Measurements from ENCODE around the gene FAM193A.

DNA sequence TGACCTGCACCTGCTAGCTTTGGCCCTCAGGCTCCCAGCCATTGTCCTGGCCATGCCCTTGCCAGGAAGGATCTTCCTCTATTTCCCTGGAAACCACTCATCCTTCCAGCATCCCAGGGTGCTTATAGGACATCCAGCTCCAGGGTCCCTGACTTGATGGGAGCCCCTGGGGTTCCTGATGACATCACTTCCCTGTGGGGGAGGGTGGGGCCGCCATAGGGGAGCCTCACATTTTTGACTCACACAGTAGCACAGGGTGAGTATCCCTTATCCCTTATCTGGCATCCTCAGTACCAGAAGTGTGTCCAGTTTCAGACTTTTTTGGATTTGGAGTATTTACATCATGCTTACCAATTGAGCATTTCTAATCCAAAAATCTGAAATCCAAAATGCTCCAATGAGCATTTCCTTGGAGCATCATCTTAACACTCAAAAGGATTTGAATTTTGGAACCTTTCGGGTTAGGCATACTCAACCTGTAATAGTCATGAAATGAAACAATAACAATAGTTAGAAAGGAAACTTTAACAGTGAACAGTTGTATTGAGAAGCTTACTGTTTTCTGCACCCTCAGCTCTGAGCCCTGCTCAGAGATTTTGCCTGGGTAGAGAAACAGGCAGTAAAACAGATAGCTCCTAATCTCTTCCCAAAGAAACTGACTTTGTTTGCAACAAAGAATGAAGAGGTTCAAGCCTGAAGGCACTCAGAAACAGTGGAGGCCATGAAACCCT, 197.6 kb downstream of the FAM193A start:
- no peak for TF ChIP-seq CTCF (IDR thresholded peaks at IDR 0.05; ENCODE audit: insufficient read depth, low read length, poor library complexity, severe bottlenecking)
- no peak for TF ChIP-seq EZH2phosphoT487 (conservative IDR thresholded peaks at IDR 0.05; ENCODE audit: low read length)

All from SU-DHL-6 (cell line).